A549 (cell line): ENCODE measurements around the gene CPOX. TPM values are rescaled to one million over a fixed set of nuclear protein-coding genes. Genes with fewer than 3 reads are reported as not detected.

Experiments used
- ATAC-seq, 2 experiments: fragments of 200-7000 bp in 1 of 2; fragments of >200 bp in 1 of 2; cut with Nextera tagmentation in 1 of 2; cut with Tn5 transposase in 1 of 2; 3 replicates each; pipeline versions ENCODE4 v1.8.0 to v1.9.1; 2018 to 2020; ENCODE audit warnings: mild to moderate bottlenecking in 1 of 2, moderate library complexity in 1 of 2
- CTCF ChIA-PET: fragments of 300-600 bp; sonication (Branson Sonifier 250); formaldehyde crosslinking; extraction: SDS; loops from one replicate; lab custom pipeline; 2021; ENCODE audit warnings: antibody characterized with exemption, inconsistent platforms; lab: Yijun Ruan, JAX
- POLR2A ChIA-PET: fragments of 350-600 bp; formaldehyde crosslinking; extraction: SDS; loops from one replicate; lab custom pipeline; 2021; ENCODE audit warnings: antibody characterized with exemption, inconsistent platforms; lab: Yijun Ruan, JAX
- DNase-seq, 2 experiments: peaks; one replicate each; pipeline versions ENCODE4 v3.0.0 to v3.0.0-alpha.2; 2011 to 2016; ENCODE audit warnings: low read depth in 1 of 2, low spot score in 1 of 2
- FAIRE-seq: peaks from 2 replicates; lab custom pipeline; 2011; peaks lifted over from hg19 to GRCh38; lab: Jason Lieb, UNC
- H3K27ac ChIP-seq, 2 experiments: fragments of >200 bp; sonication (Bioruptor Twin); formaldehyde crosslinking; 3 replicates each; pipeline ENCODE4 v1.5.1; 2016 to 2017
- H3K4me1 ChIP-seq: fragments of >200 bp; sonication (Bioruptor Twin); formaldehyde crosslinking; 3 replicates; pipeline ENCODE4 v1.6.1; 2016
- H3K4me2 ChIP-seq: fragments of >200 bp; sonication (Bioruptor Twin); formaldehyde crosslinking; 3 replicates; pipeline ENCODE4 v1.6.1; 2016
- H3K4me3 ChIP-seq: fragments of >200 bp; sonication (Bioruptor Twin); formaldehyde crosslinking; 3 replicates; pipeline ENCODE4 v1.5.1; 2016
- H3K9me3 ChIP-seq: fragments of >200 bp; sonication (Bioruptor Twin); formaldehyde crosslinking; 3 replicates; pipeline ENCODE4 v1.6.1; 2016
- BCL3 ChIP-seq: fragments of >200 bp; sonication (Bioruptor Twin); formaldehyde crosslinking; IDR thresholded peaks from 3 replicates; pipeline ENCODE4 v1.6.1; 2016
- CHD2 ChIP-seq: fragments of 150-350 bp; IDR thresholded peaks from 2 replicates; pipeline ENCODE4 v1.6.1; 2014; ENCODE audit warnings: low read length; ENCODE audit not compliant: partially characterized antibody
- CTCF ChIP-seq: fragments of >200 bp; sonication (Bioruptor Twin); formaldehyde crosslinking; IDR thresholded peaks from 3 replicates; pipeline ENCODE4 v1.5.1; 2016
- EHF ChIP-seq: fragments of 250-450 bp; sonication (Bioruptor Pico); IDR thresholded peaks from 2 replicates; pipeline ENCODE4 v1.5.0; 2020; ENCODE audit warnings: mild to moderate bottlenecking
- EHMT2 ChIP-seq: fragments of 200-600 bp; sonication (generic); IDR thresholded peaks from 2 replicates; pipeline ENCODE4 v1.6.1; 2016; ENCODE audit warnings: antibody characterized with exemption, low read depth, mild to moderate bottlenecking, moderate library complexity
- HDAC2 ChIP-seq: fragments of 200-600 bp; sonication (generic); IDR thresholded peaks from 2 replicates; pipeline ENCODE4 v1.6.1; 2016
- HEYL ChIP-seq: fragments of 250-450 bp; sonication (Bioruptor Pico); IDR thresholded peaks from 2 replicates; pipeline ENCODE4 v1.8.0; 2021; ENCODE audit warnings: mild to moderate bottlenecking, moderate library complexity
- HOXB13 ChIP-seq: fragments of 250-450 bp; sonication (Bioruptor Pico); IDR thresholded peaks from 2 replicates; pipeline ENCODE4 v1.5.0; 2020; ENCODE audit warnings: low read depth, mild to moderate bottlenecking, moderate library complexity
- JUN ChIP-seq, 2 experiments: fragments of >200 bp; sonication (Bioruptor Twin); formaldehyde crosslinking; IDR thresholded peaks; 2 replicates in 1 of 2; 3 replicates in 1 of 2; pipeline ENCODE4 v1.6.1; 2016 to 2017
- NFE2L2 ChIP-seq: fragments of 150-350 bp; conservative IDR thresholded peaks from 2 replicates; pipeline ENCODE4 v1.6.1; 2014; ENCODE audit warnings: low read length
- NR3C1 ChIP-seq: fragments of >200 bp; sonication (Bioruptor Twin); formaldehyde crosslinking; IDR thresholded peaks from 3 replicates; pipeline ENCODE4 v1.6.1; 2017
- RAD21 ChIP-seq, 2 experiments: fragments of >200 bp in 1 of 2; sonication (Bioruptor Twin) in 1 of 2; formaldehyde crosslinking in 1 of 2; IDR thresholded peaks in 1 of 2; conservative IDR thresholded peaks in 1 of 2; 2 replicates in 1 of 2; 3 replicates in 1 of 2; pipeline ENCODE4 v1.6.1; 2012 to 2018; ENCODE audit warnings: inconsistent platforms in 1 of 2
- RFX5 ChIP-seq: fragments of 450-650 bp; IDR thresholded peaks from 2 replicates; pipeline ENCODE4 v1.7.1; 2014; ENCODE audit warnings: antibody characterized with exemption, mild to moderate bottlenecking, moderate library complexity
- SMC3 ChIP-seq: fragments of >200 bp; sonication (Bioruptor Twin); formaldehyde crosslinking; IDR thresholded peaks from 3 replicates; pipeline ENCODE4 v1.6.1; 2018; ENCODE audit warnings: inconsistent platforms
- ZNF302 ChIP-seq: fragments of 250-450 bp; sonication (Bioruptor Pico); IDR thresholded peaks from 2 replicates; pipeline ENCODE4 v1.9.0; 2021; ENCODE audit warnings: inconsistent platforms, mild to moderate bottlenecking, moderate library complexity
- WGBS: methylation state at CpG from one replicate; pipeline ENCODE4 v1.1.6; 2017; ENCODE audit errors: missing lambda C conversion rate; 5-methylcytosine and 5-hydroxymethylcytosine counted together
- polyA plus RNA-seq, 4 experiments: library from polyadenylated mRNA; depleted of rRNA in 3 of 4; stranded (reverse); fragments of >200 nt; fragmentation: RNase III in 1 of 4; extraction: RNeasy Plus Mini Kit Qiagen cat#74134 plus additional on column Dnase treatment in 1 of 4; gene quantifications; 2 replicates in 3 of 4; 3 replicates in 1 of 4; pipeline ENCODE4 v1.2.3, GENCODE V29; 2011 to 2017
- TF ChIP-seq, protein P1 (sequence below): fragments of 200-600 bp; sonication (generic); IDR thresholded peaks from 2 replicates; pipeline ENCODE4 v1.6.1; 2016; ENCODE audit warnings: antibody characterized with exemption, mild to moderate bottlenecking, moderate library complexity
- TF ChIP-seq, protein P2 (sequence below): IDR thresholded peaks from 2 replicates; pipeline ENCODE4 v1.6.1; 2012
- TF ChIP-seq, protein P3 (sequence below): fragments of 250-450 bp; sonication (Bioruptor Pico); IDR thresholded peaks from 2 replicates; pipeline ENCODE4 v1.5.0; 2021; ENCODE audit warnings: mild to moderate bottlenecking, moderate library complexity, borderline replicate concordance

CPOX gene
- polyA plus RNA-seq, 2 of the 4 experiments (the other 2 are of a cell fraction) = 25.7 to 30.3 TPM

DNA sequence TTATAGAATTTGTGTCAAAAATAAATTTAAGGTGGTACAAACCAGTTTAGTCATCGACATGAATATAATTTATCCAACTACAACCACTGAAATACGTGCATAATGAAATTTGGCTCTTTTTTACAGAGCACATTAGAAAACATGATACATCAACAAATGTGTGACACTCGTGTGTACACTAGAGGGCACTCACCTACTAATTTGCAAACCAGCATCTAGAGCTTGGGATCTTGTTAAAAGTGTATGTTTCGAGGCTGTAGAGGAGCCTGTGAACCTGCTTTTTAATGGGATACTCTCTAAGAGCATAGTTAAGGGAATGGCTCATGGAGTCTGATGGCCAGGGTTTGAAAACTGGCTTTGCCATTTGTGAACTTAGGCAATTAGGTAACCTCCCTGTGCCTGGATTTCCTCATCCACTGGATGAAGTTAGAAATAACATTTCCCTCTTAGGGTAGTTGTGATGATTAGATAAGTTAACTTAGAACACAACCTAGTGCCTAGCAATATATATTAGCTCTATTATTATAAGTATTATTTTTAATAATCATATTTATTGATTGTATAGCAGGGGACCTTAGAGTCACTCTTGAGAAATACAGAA, 8.8 kb upstream of the CPOX start:
- CTCF ChIA-PET = interaction anchor here (0.6 to 7.0 kb wide), 55 partner anchors 10 to 1174 kb away, joined by 3 to 110 read pairs (median 4); partner anchors contain the start of gene CPOX
- Histone ChIP-seq H3K4me1 (no peaks in the 10 kb centered on the region), H3K27ac (no peak overlapping the region), H3K9me3 (no peaks in the 10 kb centered on the region), H3K4me3 (no peak overlapping the region), H3K4me2 (no peak overlapping the region)
- POLR2A ChIA-PET = interaction anchor here (0.8 kb wide), 1 partner anchor 392 kb away, joined by 3 read pairs; no protein-coding TSS in a partner anchor
- TF ChIP-seq NFE2L2 (no peak), CTCF (peak; percentile 93), SMC3 (peak; percentile 86), RAD21 (conservative IDR thresholded peaks at IDR 0.05 in 1 of 2, IDR thresholded peaks at IDR 0.05 in 1 of 2) (peak; percentile 89 to 92)
- ATAC-seq (peak; percentile 92 to 96), DNase-seq (peak; percentile 56 to 67), FAIRE-seq (peak; percentile 91)
- 3% methylated on average over 4 of the region's 4 CpGs for WGBS

DNA sequence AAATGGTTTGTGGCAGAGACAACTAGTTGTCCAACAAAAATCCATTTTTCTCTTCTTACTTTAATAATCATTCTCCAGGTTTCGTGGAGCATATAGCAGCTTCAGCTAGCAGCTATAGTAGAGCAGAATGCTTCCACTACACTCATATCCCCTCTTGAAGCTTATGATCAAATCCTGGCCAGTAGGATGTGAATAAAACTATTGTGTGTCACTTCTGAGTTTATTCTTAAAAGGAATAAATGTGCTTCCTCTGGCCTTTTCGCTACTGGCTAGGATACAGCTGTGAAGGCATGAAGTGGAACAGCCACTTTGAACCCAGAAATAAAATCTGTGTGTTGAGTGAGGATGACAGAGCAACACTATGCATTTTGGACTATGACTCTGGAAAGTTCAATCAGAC, 7.8 kb upstream of the CPOX start:
- ATAC-seq (no peak), DNase-seq (no peak), FAIRE-seq (no peak)
- no peaks in the 10 kb centered on the region for H3K9me3 ChIP-seq
- no peak overlapping the region for H3K4me3 ChIP-seq
- no peaks in the 10 kb centered on the region for H3K4me1 ChIP-seq
- CTCF ChIA-PET = interaction anchor here (0.7 to 7.0 kb wide), 23 partner anchors 9 to 1175 kb away, joined by 3 to 110 read pairs (median 6); partner anchors contain the start of gene CPOX
- no peak overlapping the region for H3K4me2 ChIP-seq
- 23% methylated on average over 2 of the region's 2 CpGs for WGBS
- H3K27ac ChIP-seq = no peak overlapping the region
- POLR2A ChIA-PET = no interaction called here
- TF ChIP-seq JUN (IDR thresholded peaks at IDR 0.05) (no peak), HEYL (CRISPR knock-in tag) (no peak), EHMT2 (no peak), HOXB13 (CRISPR knock-in tag) (no peak), NR3C1 (no peak), BCL3 (no peak), ZNF302 (CRISPR knock-in tag) (no peak)
- TF ChIP-seq, protein P1, sequence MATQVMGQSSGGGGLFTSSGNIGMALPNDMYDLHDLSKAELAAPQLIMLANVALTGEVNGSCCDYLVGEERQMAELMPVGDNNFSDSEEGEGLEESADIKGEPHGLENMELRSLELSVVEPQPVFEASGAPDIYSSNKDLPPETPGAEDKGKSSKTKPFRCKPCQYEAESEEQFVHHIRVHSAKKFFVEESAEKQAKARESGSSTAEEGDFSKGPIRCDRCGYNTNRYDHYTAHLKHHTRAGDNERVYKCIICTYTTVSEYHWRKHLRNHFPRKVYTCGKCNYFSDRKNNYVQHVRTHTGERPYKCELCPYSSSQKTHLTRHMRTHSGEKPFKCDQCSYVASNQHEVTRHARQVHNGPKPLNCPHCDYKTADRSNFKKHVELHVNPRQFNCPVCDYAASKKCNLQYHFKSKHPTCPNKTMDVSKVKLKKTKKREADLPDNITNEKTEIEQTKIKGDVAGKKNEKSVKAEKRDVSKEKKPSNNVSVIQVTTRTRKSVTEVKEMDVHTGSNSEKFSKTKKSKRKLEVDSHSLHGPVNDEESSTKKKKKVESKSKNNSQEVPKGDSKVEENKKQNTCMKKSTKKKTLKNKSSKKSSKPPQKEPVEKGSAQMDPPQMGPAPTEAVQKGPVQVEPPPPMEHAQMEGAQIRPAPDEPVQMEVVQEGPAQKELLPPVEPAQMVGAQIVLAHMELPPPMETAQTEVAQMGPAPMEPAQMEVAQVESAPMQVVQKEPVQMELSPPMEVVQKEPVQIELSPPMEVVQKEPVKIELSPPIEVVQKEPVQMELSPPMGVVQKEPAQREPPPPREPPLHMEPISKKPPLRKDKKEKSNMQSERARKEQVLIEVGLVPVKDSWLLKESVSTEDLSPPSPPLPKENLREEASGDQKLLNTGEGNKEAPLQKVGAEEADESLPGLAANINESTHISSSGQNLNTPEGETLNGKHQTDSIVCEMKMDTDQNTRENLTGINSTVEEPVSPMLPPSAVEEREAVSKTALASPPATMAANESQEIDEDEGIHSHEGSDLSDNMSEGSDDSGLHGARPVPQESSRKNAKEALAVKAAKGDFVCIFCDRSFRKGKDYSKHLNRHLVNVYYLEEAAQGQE = no peak

GRCh38 chr3:98600412-98601095, 7.1 kb upstream of the CPOX start:
- Histone ChIP-seq H3K9me3 (no peaks in the 10 kb centered on the region), H3K27ac (no peak overlapping the region), H3K4me1 (no peaks in the 10 kb centered on the region), H3K4me3 (no peak overlapping the region), H3K4me2 (no peak overlapping the region)
- WGBS = 42% methylated on average over 4 of the region's 4 CpGs
- ATAC-seq (no peak), FAIRE-seq (no peak), DNase-seq (no peak)
- POLR2A ChIA-PET = no interaction called here
- no peak for TF ChIP-seq EHF (CRISPR knock-in tag)
- TF ChIP-seq, protein P2, sequence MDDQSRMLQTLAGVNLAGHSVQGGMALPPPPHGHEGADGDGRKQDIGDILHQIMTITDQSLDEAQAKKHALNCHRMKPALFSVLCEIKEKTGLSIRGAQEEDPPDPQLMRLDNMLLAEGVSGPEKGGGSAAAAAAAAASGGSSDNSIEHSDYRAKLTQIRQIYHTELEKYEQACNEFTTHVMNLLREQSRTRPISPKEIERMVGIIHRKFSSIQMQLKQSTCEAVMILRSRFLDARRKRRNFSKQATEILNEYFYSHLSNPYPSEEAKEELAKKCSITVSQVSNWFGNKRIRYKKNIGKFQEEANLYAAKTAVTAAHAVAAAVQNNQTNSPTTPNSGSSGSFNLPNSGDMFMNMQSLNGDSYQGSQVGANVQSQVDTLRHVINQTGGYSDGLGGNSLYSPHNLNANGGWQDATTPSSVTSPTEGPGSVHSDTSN = no peak
- TF ChIP-seq RFX5 = no peak
- no peak for TF ChIP-seq HOXB13 (CRISPR knock-in tag)
- TF ChIP-seq, protein P3, sequence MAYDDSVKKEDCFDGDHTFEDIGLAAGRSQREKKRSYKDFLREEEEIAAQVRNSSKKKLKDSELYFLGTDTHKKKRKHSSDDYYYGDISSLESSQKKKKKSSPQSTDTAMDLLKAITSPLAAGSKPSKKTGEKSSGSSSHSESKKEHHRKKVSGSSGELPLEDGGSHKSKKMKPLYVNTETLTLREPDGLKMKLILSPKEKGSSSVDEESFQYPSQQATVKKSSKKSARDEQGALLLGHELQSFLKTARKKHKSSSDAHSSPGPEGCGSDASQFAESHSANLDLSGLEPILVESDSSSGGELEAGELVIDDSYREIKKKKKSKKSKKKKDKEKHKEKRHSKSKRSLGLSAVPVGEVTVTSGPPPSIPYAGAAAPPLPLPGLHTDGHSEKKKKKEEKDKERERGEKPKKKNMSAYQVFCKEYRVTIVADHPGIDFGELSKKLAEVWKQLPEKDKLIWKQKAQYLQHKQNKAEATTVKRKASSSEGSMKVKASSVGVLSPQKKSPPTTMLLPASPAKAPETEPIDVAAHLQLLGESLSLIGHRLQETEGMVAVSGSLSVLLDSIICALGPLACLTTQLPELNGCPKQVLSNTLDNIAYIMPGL (CRISPR knock-in tag) = no peak
- TF ChIP-seq CHD2 = no peak
- no peak for TF ChIP-seq CTCF
- TF ChIP-seq HDAC2 = no peak
- no peak for TF ChIP-seq NFE2L2
- CTCF ChIA-PET = interaction anchor here (1.2 to 7.0 kb wide), 10 partner anchors 9 to 405 kb away, joined by 3 to 110 read pairs (median 10); partner anchors contain the start of gene CPOX
